Natural killer cell treated with Interleukin-12 subunit alpha and Interleukin-12 subunit beta and Interleukin-15 and Interleukin-18, amount 100 ng/mL, for 72 hours (primary cell): ENCODE results near the gene SAFB2. TPM values are rescaled to one million over a fixed set of nuclear protein-coding genes. Genes with fewer than 3 reads are reported as not detected.

Experiments
- ATAC-seq, 2 donors: fragments of 150-1000 bp; cut with Tn5 transposase in 1 of 2; sonication (Bioruptor Pico), chemical (Tn5 transposase) in 1 of 2; 2 replicates each; pipeline ENCODE4 v1.10.0; 2021
- DNase-seq: peaks from one replicate; pipeline ENCODE4 v3.0.0; 2022; ENCODE audit warnings: low spot score
- H3K27ac Mint-ChIP-seq, 2 donors: 1 replicate in 1 of 2; 2 replicates in 1 of 2; pipeline ENCODE4 v1.8.0; 2022; ENCODE audit warnings: mixed read lengths in 2 of 2, mild to moderate bottlenecking in 1 of 2, moderate library complexity in 1 of 2
- H3K27me3 Mint-ChIP-seq, 2 donors: 1 replicate in 1 of 2; 2 replicates in 1 of 2; pipeline ENCODE4 v1.8.0; 2022; ENCODE audit warnings: mixed read lengths in 2 of 2
- H3K36me3 Mint-ChIP-seq: one replicate; pipeline ENCODE4 v1.8.0; 2022; ENCODE audit warnings: mixed read lengths
- H3K4me1 Mint-ChIP-seq, 2 donors: 1 replicate in 1 of 2; 2 replicates in 1 of 2; pipeline ENCODE4 v1.8.0; 2022; ENCODE audit warnings: low read depth in 2 of 2, mixed read lengths in 2 of 2, mild to moderate bottlenecking in 1 of 2
- H3K4me3 Mint-ChIP-seq: one replicate; pipeline ENCODE4 v1.8.0; 2022; ENCODE audit warnings: mixed read lengths
- H3K9me3 Mint-ChIP-seq: 2 replicates; pipeline ENCODE4 v1.8.0; 2022; ENCODE audit warnings: mixed read lengths
- total RNA-seq, 2 donors: library from RNA; stranded (reverse); gene quantifications; one replicate each; pipeline ENCODE4 v1.2.3, GENCODE V29; 2022

Gene SAFB2
- 100 to 1,000 TPM; 116 to 204 TPM for total RNA-seq

GRCh38 chr19:5622465-5623396, at the start of gene SAFB2, which contains the start of gene SAFB:
Gene SAFB2, minus strand, starts transcription at chr19:5622776. Its CDS starts 61 bp downstream, at chr19:5622715.
Gene SAFB, plus strand, starts transcription at chr19:5623083. Its CDS starts 123 bp downstream, at chr19:5623206.
- peaks cover 42% of the 10 kb centered on the region for H3K36me3 Mint-ChIP-seq
- ATAC-seq = peak; percentile 94 to 95
- peak; percentile 100 for DNase-seq
- H3K4me1 Mint-ChIP-seq = peaks cover 54 to 61% of the 10 kb centered on the region in 2 donors
- peak within 1 kb of the TSS; percentile 99 for H3K4me3 Mint-ChIP-seq
- H3K9me3 Mint-ChIP-seq = no peaks in the 10 kb centered on the region
- H3K27me3 Mint-ChIP-seq = no peaks in the 10 kb centered on the region
- H3K27ac Mint-ChIP-seq = peak within 1 kb of the TSS; percentile 100

GRCh38 chr19:5671600-5671999, 49.0 kb upstream of the SAFB2 start:
- no peaks in the 10 kb centered on the region for H3K36me3 Mint-ChIP-seq
- H3K27ac Mint-ChIP-seq = no peak overlapping the region
- no peaks in the 10 kb centered on the region for H3K27me3 Mint-ChIP-seq
- H3K9me3 Mint-ChIP-seq = no peaks in the 10 kb centered on the region
- no peak overlapping the region for H3K4me3 Mint-ChIP-seq
- peaks cover 0 to 3% of the 10 kb centered on the region in 2 donors for H3K4me1 Mint-ChIP-seq
- ATAC-seq = no peak
- DNase-seq = no peak

DNA sequence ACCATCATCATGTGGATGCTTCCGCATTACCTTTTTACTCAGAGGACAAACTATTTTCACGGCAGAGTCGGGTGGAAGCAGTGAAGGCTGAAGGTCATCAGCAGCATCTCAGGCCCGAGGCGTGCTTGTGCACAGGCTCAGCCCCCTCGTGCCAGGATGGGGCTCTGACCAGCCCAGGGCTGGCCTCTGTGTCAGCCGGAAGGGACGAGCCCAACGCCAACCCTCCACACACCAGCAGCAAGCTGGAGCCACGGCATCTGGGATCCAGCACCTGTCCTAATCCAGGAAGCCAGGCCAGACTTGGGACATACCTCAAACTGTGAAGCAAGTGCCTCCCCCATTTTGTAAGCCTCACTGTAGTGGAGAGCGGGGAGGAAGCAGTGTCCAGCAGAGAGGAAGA, 46.6 kb upstream of the SAFB2 start:
- no peaks in the 10 kb centered on the region for H3K9me3 Mint-ChIP-seq
- H3K27me3 Mint-ChIP-seq = no peaks in the 10 kb centered on the region
- H3K4me1 Mint-ChIP-seq = peaks cover 0 to 6% of the 10 kb centered on the region in 2 donors
- H3K36me3 Mint-ChIP-seq = peaks cover 5% of the 10 kb centered on the region
- DNase-seq (no peak), ATAC-seq (no peak)
- H3K4me3 Mint-ChIP-seq = no peak overlapping the region
- H3K27ac Mint-ChIP-seq = no peak overlapping the region

- Mint-ChIP-seq H3K27me3 (no peaks in the 10 kb centered on the region), H3K9me3 (no peaks in the 10 kb centered on the region), H3K36me3 (peaks cover 5% of the 10 kb centered on the region), H3K27ac (no peak overlapping the region), H3K4me1 (peaks cover 0 to 6% of the 10 kb centered on the region in 2 donors), H3K4me3 (no peak overlapping the region)
- no peak for ATAC-seq
- no peak for DNase-seq
Measured at GRCh38 chr19:5667751-5668271, 45.2 kb upstream of the SAFB2 start.

DNA sequence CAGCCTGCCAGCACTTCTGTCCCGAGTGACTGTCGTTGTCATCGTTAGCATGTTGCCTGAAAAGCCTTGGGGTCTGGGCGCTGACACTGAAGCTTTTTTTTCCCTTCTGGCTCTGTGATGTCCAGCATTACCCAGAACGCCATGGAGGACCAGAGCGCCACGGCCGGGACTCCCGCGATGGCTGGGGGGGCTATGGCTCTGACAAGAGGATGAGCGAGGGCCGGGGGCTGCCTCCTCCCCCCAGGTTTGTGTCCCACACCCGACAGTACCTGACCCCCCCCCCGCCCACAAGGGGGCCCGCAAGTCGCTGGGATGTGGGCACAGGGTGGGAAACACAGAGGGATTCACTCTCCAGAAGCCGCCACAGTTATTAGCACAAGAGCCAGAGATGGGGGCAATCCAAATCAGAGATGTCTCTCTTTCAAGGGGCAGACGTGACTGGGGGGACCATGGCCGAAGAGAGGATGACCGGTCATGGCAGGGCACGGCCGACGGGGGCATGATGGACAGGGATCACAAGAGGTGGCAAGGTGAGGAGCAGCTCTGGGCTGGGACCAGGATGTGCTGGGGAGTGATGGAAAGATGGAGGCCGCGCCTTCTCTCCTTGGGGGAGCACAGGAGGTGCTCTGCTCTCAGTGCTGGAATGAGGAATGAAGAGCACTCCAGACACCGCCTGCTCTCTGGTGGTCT, 44.5 kb upstream of the SAFB2 start:
- Mint-ChIP-seq H3K27ac (no peak overlapping the region), H3K9me3 (no peaks in the 10 kb centered on the region), H3K27me3 (no peaks in the 10 kb centered on the region), H3K4me3 (no peak overlapping the region), H3K4me1 (peaks cover 0 to 6% of the 10 kb centered on the region in 2 donors), H3K36me3 (peaks cover 5% of the 10 kb centered on the region)
- ATAC-seq = no peak
- no peak for DNase-seq

- peaks cover 0 to 6% of the 10 kb centered on the region in 2 donors for H3K4me1 Mint-ChIP-seq
- no peaks in the 10 kb centered on the region for H3K27me3 Mint-ChIP-seq
- H3K27ac Mint-ChIP-seq = peak overlapping the region in 1 of 2 donors; percentile 43
- peaks cover 5% of the 10 kb centered on the region for H3K36me3 Mint-ChIP-seq
- DNase-seq (no peak), ATAC-seq (no peak)
- H3K9me3 Mint-ChIP-seq = no peaks in the 10 kb centered on the region
- H3K4me3 Mint-ChIP-seq = no peak overlapping the region
Measured at GRCh38 chr19:5665781-5666513, 43.4 kb upstream of the SAFB2 start.

DNA sequence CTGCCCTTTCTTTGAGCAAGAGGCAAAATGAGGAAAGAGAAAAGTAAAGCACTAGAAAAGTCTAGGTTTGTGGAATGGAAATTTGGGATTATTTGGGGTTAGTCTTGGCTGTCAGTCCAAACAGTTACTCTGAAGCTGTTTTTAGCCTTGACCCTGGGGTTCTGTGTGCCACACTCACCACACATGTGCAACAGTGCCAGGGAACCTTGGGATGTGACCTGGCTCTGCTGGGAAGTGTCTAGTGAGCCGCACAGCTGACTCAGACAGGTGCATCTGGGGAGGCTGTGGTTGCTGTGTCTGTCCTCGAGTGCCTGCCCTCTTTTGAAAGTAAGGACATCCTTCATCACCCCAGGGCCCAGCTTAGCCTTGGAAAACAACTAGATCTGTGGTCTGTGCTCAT, 41.9 kb upstream of the SAFB2 start:
- DNase-seq (peak; percentile 6), ATAC-seq (no peak)
- H3K27ac Mint-ChIP-seq = no peak overlapping the region
- peaks cover 5% of the 10 kb centered on the region for H3K36me3 Mint-ChIP-seq
- peaks cover 0 to 6% of the 10 kb centered on the region in 2 donors for H3K4me1 Mint-ChIP-seq
- no peaks in the 10 kb centered on the region for H3K9me3 Mint-ChIP-seq
- no peak overlapping the region for H3K4me3 Mint-ChIP-seq
- H3K27me3 Mint-ChIP-seq = no peaks in the 10 kb centered on the region

DNA sequence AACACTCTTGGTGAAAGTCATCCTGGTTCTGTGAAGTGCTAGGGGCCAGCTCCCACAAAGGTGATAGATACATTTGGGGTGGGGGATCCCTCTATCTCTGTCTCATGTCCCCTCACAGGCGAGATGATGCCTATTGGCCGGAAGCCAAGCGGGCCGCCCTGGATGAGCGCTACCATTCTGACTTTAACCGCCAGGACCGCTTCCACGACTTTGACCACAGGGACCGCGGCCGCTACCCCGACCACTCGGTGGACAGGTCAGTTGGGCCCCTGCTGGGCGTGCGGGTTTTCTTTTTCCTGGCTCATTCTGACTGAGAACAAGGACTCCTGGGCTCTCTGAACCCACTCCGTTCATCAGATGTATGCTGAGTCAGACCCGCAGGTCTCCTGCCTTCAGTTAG, 41.3 kb upstream of the SAFB2 start:
- no peak overlapping the region for H3K4me3 Mint-ChIP-seq
- ATAC-seq = no peak
- no peak overlapping the region for H3K27ac Mint-ChIP-seq
- no peaks in the 10 kb centered on the region for H3K9me3 Mint-ChIP-seq
- H3K27me3 Mint-ChIP-seq = no peaks in the 10 kb centered on the region
- H3K36me3 Mint-ChIP-seq = peaks cover 5% of the 10 kb centered on the region
- DNase-seq = peak; percentile 51
- H3K4me1 Mint-ChIP-seq = peaks cover 0 to 6% of the 10 kb centered on the region in 2 donors

GRCh38 chr19:5661483-5661882, 38.9 kb upstream of the SAFB2 start:
- Mint-ChIP-seq H3K9me3 (no peaks in the 10 kb centered on the region), H3K4me1 (peaks cover 0 to 6% of the 10 kb centered on the region in 2 donors), H3K27me3 (no peaks in the 10 kb centered on the region), H3K36me3 (peaks cover 10% of the 10 kb centered on the region), H3K4me3 (no peak overlapping the region), H3K27ac (no peak overlapping the region)
- no peak for DNase-seq
- ATAC-seq = peak in 1 of 2 donors; percentile 49

DNA sequence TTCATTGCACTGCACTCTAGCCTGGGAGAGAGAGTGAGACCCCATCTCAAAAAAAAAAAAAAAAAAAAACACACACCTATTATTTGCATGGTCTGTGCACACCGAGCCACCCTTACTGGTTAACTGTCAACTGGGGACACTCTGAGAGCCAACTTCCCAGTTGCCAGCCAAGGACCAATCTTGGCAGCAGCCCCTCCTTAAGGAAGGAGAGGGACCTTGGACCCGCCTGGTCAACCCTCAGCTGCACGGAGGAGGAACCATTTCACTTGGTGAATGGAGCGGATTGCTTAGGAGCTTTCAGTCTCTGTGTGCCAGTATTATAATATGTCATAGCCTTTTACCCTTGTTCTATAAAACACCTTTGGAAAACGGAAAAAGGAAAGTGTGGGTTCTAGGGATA, 32.8 kb upstream of the SAFB2 start:
- Mint-ChIP-seq H3K9me3 (no peaks in the 10 kb centered on the region), H3K4me3 (no peak overlapping the region), H3K36me3 (peaks cover 15% of the 10 kb centered on the region), H3K27me3 (no peaks in the 10 kb centered on the region), H3K4me1 (no peaks in the 10 kb centered on the region), H3K27ac (no peak overlapping the region)
- DNase-seq (no peak), ATAC-seq (no peak)

GRCh38 chr19:5654931-5655330, 32.4 kb upstream of the SAFB2 start:
- no peak overlapping the region for H3K4me3 Mint-ChIP-seq

GRCh38 chr19:5652261-5652660, 29.7 kb upstream of the SAFB2 start:
- DNase-seq = no peak
- Mint-ChIP-seq H3K4me3 (no peak overlapping the region), H3K27me3 (no peaks in the 10 kb centered on the region), H3K4me1 (peaks cover 0 to 3% of the 10 kb centered on the region in 2 donors), H3K27ac (no peak overlapping the region), H3K36me3 (peaks cover 24% of the 10 kb centered on the region), H3K9me3 (no peaks in the 10 kb centered on the region)
- ATAC-seq = no peak

More at GRCh38 chr19:5654931-5655330, 32.4 kb upstream of the SAFB2 start:
- H3K27me3 Mint-ChIP-seq = no peaks in the 10 kb centered on the region
- ATAC-seq (no peak), DNase-seq (no peak)
- no peaks in the 10 kb centered on the region for H3K4me1 Mint-ChIP-seq
- no peak overlapping the region for H3K27ac Mint-ChIP-seq
- no peaks in the 10 kb centered on the region for H3K9me3 Mint-ChIP-seq
- H3K36me3 Mint-ChIP-seq = peaks cover 18% of the 10 kb centered on the region

DNA sequence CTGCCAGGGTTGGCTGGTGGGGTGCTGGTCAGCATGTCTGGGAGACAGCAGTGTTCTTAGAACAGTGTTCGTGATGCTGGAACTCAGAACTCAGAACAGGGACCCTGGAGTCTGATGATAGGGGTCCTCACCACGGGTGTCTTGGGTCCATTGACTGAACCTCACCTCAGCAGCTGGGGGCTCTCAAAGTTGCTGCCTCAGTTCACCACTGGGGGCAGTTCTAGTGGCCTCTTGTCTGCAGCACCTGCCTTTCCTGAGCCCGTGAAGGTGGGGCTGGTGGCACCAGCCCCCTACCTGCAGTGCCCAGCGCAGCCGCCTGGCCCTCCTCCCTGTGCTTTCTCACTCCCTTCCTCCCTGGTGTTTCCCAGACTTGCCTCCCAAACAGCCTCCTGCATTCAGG, 28.8 kb upstream of the SAFB2 start:
- Mint-ChIP-seq H3K27me3 (no peaks in the 10 kb centered on the region), H3K36me3 (peaks cover 33% of the 10 kb centered on the region), H3K27ac (no peak overlapping the region), H3K9me3 (no peaks in the 10 kb centered on the region), H3K4me3 (no peak overlapping the region), H3K4me1 (peaks cover 0 to 12% of the 10 kb centered on the region in 2 donors)
- ATAC-seq (no peak), DNase-seq (no peak)
